ENCODE data around the gene NAALADL2.
"Not testable (repeated sequence)": the region's sequence is repeated elsewhere in the genome, so short reads cannot be mapped to it uniquely, and the experiment has no call there.

Gene NAALADL2

DNA sequence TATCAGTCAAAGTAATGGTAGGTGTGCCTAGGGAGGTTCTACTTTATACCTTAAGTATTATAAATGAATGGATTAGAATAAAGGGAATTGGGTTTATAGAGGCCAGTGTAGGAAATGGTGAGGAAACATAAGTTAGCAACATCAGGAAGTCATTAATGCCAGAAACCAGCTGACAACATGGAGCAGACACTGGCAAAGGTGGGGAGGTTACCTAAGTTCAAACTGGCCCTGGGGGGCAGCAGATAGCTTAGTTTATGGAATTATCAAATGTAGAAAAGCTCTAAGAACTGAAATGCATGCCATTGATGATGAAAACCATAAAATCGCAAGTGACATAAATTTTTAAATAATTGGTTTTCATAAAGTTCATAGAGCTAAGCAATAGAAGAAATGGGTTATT lies 498.6 kb downstream of the NAALADL2 start:
- no peak for DNase-seq (ENCODE audit: low read depth, low spot score)

DNA sequence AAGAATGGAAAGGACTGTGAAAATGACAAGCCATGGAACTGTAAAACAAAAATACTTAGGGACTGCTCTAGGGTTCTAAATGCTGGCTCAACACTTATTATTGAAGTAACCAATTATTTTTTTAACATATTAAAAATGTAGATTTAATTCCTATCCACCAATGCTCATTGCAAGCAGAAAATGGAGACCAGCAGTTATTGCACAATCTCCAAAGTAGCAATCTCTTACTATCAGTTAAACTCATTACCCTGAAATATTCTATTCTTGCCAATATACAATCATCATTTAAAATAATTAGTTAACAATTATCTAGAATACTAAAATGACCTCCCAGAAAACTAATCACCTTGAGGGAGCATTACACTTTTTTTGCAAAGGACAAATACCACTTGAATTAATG lies 499.8 kb downstream of the NAALADL2 start:
- no peak for DNase-seq (ENCODE audit: low read depth, low spot score)

DNA sequence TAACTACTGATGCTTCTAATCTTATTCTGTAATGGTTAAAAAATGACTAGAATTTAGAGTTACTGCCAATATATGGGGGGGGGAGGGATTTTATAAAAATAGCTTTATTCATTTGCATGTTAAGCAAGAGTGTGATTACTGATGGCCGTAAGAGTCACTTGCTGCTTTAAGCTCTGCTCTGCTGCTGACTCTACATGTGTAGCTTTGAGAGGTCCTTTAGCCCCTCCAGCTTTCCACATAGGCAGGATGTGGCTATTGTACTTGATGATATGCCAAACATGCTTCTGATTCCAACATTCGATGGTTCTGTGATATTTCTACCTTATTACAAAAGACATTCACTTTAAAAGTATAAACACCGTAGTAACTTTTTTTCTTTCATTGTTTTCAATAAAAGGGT lies 511.3 kb downstream of the NAALADL2 start:
- not testable (repeated sequence) for DNase-seq (ENCODE audit: low read depth, low spot score)

- not testable (repeated sequence) for DNase-seq (ENCODE audit: low read depth, low spot score)
Observed at GRCh38 chr3:175371187-175371586, 512.1 kb downstream of the NAALADL2 start.

GRCh38 chr3:175374705-175375104 lies 515.6 kb downstream of the NAALADL2 start:
- DNase-seq (ENCODE audit: low read depth, low spot score) = no peak

DNA sequence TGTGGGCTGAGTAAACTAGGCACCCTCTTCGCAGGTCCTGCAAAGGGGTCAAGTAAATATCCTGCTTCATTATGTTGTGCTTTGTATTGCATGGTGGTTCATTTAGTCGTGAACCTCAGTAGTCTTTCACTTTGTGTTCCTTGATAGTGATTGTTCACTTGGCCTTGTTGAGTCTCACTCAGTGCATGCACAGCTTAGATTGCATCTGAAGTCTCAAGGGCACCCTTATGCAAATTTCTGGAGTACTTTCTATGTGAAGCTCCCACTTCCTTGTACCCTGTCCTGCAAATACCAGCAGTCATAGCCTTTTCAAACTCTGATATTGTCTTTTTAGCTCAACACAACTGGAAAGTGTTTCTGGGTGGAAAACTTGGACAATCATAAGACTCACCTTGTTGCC lies 519.2 kb downstream of the NAALADL2 start:
- no peak for DNase-seq (ENCODE audit: low read depth, low spot score)

- DNase-seq (ENCODE audit: low read depth, low spot score) = no peak
Observed at GRCh38 chr3:175381685-175382084, 522.6 kb downstream of the NAALADL2 start.

DNA sequence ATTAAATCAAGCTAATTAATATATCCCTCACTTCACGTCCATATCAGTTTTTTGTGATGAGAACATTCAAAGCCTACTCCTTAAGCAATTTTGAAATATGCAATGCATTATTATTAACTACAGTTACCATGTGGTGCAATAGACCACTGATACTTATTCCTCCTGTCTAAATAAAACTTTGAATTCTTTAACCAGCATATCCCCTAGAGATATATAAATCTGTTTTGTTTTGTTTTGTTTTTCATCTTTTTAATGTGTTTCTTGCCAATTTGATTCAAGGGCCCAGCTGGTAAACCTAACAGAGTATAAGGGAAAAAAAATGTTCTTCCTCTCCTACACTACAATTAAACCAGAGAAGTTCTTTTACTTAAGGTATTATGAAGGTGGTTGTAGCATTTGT lies 524.2 kb downstream of the NAALADL2 start:
- DNase-seq (ENCODE audit: low read depth, low spot score) = no peak

GRCh38 chr3:175383813-175384212 lies 524.7 kb downstream of the NAALADL2 start:
- DNase-seq (ENCODE audit: low read depth, low spot score) = no peak

GRCh38 chr3:175384569-175384968 lies 525.4 kb downstream of the NAALADL2 start:
- DNase-seq (ENCODE audit: low read depth, low spot score) = no peak

GRCh38 chr3:175386630-175387029 lies 527.5 kb downstream of the NAALADL2 start:
- no peak for DNase-seq (ENCODE audit: low read depth, low spot score)

DNA sequence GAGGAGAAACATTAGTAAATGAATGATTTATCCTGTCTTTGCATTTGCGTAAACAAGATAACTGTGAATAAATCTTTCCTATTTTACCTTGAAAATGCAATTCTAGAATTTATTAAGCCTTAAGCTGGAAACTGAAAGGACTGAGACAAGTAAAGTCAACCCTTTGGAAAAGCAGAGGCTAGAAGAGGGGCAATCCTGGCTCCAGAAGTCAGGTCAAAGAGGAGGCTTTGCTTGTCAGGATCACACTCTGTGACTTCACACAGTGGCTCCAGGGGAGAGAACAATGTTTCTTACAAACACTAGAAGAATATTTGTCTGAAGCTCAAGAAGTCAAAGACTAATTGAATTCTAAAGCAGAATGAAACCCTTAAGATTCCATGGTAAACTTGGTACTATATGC lies 530.4 kb downstream of the NAALADL2 start:
- DNase-seq (ENCODE audit: low read depth, low spot score) = no peak

DNA sequence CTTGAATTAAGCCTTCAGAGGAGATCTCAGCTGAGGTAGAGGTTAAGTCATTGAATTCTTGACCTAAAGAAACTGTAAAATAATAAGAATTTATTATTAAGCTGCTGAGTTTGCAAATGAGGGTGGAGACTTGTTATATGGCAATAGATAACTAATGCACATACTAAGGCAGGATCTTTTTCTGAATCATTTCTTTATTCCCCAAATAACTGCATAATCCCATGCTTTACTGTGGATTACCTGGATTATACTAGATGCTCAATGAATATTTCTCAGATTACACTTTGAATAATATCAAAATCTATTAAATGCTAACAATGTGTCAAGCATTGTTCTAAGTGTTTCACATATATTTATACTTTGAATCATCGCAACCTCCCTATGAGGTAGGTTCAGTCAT lies 532.5 kb downstream of the NAALADL2 start:
- DNase-seq (ENCODE audit: low read depth, low spot score) = no peak

GRCh38 chr3:175392653-175393052 lies 533.5 kb downstream of the NAALADL2 start:
- no peak for DNase-seq (ENCODE audit: low read depth, low spot score)

GRCh38 chr3:175397372-175397771 lies 538.2 kb downstream of the NAALADL2 start:
- no peak for DNase-seq (ENCODE audit: low read depth, low spot score)

GRCh38 chr3:175398676-175399075 lies 539.5 kb downstream of the NAALADL2 start:
- DNase-seq (ENCODE audit: low read depth, low spot score) = no peak

GRCh38 chr3:175399156-175399840 lies 540.2 kb downstream of the NAALADL2 start:
- no peak for DNase-seq (ENCODE audit: low read depth, low spot score)

- DNase-seq (ENCODE audit: low read depth, low spot score) = no peak
Observed at GRCh38 chr3:175404027-175404426, 544.9 kb downstream of the NAALADL2 start.

DNA sequence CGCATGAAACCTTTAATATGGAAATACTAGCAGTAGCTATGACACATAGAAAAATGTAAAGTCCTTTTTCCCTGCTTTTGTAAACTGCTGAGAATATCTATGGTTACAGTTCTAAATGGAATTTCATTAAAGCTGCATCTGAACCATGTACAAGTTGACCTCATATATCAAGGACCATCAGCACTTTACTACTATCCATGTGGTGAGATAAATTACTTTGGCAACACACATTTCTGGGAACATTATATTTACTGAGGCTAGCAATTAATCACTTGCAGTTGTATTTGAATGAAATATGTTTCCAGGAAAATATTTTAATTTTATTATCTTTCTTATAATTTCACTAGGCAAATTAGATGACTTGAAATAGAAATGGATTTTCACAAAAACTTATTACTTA lies 545.5 kb downstream of the NAALADL2 start:
- no peak for DNase-seq (ENCODE audit: low read depth, low spot score)

DNA sequence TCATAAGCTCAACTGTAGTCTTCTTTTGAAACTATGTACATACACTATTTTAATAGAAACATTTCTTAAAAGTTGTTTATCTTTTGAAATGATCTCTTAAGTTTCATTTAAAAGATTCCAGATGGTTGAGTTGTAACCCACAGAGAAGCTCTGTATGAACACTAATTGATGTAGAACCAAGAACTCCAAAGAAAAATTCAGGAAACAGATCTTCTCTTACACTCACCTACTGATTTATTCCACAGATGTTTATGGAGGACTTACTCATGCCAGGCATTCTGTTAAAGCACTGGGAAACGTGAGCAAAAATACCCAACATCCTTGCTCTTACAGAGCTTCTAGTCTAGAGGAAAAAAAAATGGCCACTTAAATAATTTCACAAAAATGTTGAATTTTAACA lies 551.1 kb downstream of the NAALADL2 start:
- DNase-seq (ENCODE audit: low read depth, low spot score) = no peak

GRCh38 chr3:175411405-175411804 lies 552.3 kb downstream of the NAALADL2 start:
- no peak for DNase-seq (ENCODE audit: low read depth, low spot score)

DNA sequence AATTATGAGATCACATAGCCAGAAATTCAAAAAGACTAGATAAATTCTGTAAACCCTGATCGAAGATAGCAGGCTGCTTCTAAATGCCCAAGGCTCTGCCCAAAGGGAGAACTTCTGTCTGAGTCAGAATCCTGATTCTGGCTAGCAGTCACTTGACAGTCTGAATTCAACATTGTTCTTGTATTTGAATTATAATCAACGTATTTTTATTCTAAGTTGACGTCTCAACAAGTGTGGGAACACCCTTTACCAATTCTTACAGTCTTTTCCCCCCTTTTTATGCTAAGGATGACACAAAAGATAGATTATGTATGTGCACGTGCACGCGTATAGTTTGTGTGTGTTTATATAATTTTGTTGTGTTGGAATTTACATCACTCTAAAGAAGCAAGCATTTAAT lies 552.8 kb downstream of the NAALADL2 start:
- DNase-seq (ENCODE audit: low read depth, low spot score) = no peak

DNA sequence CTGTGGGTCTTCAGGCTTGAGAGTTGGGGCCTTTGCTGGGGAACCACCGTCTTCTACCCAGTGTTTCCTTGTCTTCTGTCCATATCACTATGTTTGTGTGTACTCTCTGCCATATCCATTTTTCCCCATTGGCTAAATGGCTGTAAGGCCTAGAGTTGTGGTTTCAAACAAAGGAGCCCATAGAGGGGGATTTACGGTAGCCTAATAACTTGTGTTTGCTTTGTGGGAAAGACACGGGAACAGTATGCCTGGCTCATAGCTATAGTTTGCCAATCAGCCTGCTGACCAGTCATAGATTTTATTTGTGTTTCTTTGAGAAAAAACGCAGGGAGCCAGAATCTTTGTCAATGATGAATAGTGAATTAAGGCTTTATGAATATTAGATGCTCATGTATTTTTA lies 554.8 kb downstream of the NAALADL2 start:
- DNase-seq (ENCODE audit: low read depth, low spot score) = no peak

- DNase-seq (ENCODE audit: low read depth, low spot score) = no peak
Observed at GRCh38 chr3:175416600-175416999, 557.5 kb downstream of the NAALADL2 start.

All from activated naive CD8-positive, alpha-beta T cell treated with anti-CD3 and anti-CD28 coated beads, Interleukin-2, amount 50 U/mL, for 16 hours (primary cell).